SK-N-SH (cell line): Measurements from ENCODE around the gene WDR90.

ENCODE experiments used
- CTCF ChIP-seq: fragments of 200-600 bp; sonication (generic); IDR thresholded peaks from 2 replicates; pipeline ENCODE4 v1.6.1; 2017; ENCODE audit warnings: antibody characterized with exemption, mild to moderate bottlenecking, moderate library complexity
- EP300 ChIP-seq, 2 experiments: IDR thresholded peaks; 2 replicates each; pipeline versions ENCODE4 v1.4.0 to v1.6.1; 2012; ENCODE audit warnings: borderline replicate concordance in 1 of 2, low read depth in 1 of 2, low read length in 1 of 2
- NFIC ChIP-seq: IDR thresholded peaks from 2 replicates; pipeline ENCODE4 v1.4.0; 2012; ENCODE audit warnings: borderline replicate concordance
- RXRA ChIP-seq: IDR thresholded peaks from 2 replicates; pipeline ENCODE4 v1.4.0; 2012; ENCODE audit warnings: low read depth, mild to moderate bottlenecking, borderline replicate concordance
- SMC3 ChIP-seq: IDR thresholded peaks from 2 replicates; pipeline ENCODE4 v1.6.1; 2012; ENCODE audit warnings: low read depth, low read length, improper control_type of control experiment
- TEAD4 ChIP-seq: IDR thresholded peaks from 2 replicates; pipeline ENCODE4 v1.4.0; 2012; ENCODE audit warnings: mild to moderate bottlenecking, borderline replicate concordance; ENCODE audit not compliant: insufficient read depth
- USF1 ChIP-seq: IDR thresholded peaks from 2 replicates; pipeline ENCODE4 v1.4.0; 2012; ENCODE audit warnings: low read depth, borderline replicate concordance
- USF2 ChIP-seq: fragments of 150-350 bp; IDR thresholded peaks from 2 replicates; pipeline ENCODE4 v1.6.1; 2017; ENCODE audit warnings: antibody characterized with exemption, low read length, low read depth, borderline replicate concordance

GRCh38 chr16:678858-679813 is 30.0 kb downstream of the WDR90 start:
- TF ChIP-seq NFIC (no peak), RXRA (no peak), USF2 (0 out of 2 replicates have a peak, but pooled peaks have one; percentile 16), CTCF (no peak), USF1 (0 out of 2 replicates have a peak, but pooled peaks have one; percentile 22), EP300 (IDR thresholded peaks at IDR 0.05; ENCODE audit: borderline replicate concordance in 1 of 2, low read depth in 1 of 2, low read length in 1 of 2) (no peak), TEAD4 (no peak), SMC3 (no peak)
